H1 (cell line): ENCODE data around the gene PRX.

Experiments
- JUN ChIP-seq: IDR thresholded peaks from 2 replicates; pipeline ENCODE4 v1.6.1; 2011; ENCODE audit warnings: low read depth, mild to moderate bottlenecking, improper control_type of control experiment, low read length
- POLR2A ChIP-seq, 2 experiments: IDR thresholded peaks; 1 replicate in 1 of 2; 2 replicates in 1 of 2; pipeline ENCODE4 v1.6.1; 2011; ENCODE audit warnings: low read depth in 2 of 2, low read length in 2 of 2, mild to moderate bottlenecking in 2 of 2; ENCODE audit errors: control extremely low read depth in 1 of 2
- POLR2AphosphoS5 ChIP-seq: IDR thresholded peaks from 2 replicates; pipeline ENCODE4 v1.6.1; 2011; ENCODE audit warnings: low read depth, low read length

DNA sequence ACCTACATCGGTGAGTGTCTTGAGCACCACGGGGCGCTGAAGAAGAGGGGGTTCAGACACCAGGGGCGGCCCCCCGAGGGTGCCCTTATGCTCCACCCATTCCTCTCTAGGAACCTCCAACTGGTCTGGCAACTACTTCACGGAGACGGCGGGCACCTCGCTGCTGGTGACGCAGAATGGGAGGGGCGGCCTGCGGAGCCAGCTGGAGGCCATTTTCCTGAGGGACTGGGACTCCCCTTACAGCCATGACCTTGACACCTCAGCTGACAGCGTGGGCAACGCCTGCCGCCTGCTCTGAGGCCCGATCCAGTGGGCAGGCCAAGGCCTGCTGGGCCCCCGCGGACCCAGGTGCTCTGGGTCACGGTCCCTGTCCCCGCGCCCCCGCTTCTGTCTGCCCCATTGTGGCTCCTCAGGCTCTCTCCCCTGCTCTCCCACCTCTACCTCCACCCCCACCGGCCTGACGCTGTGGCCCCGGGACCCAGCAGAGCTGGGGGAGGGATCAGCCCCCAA is 35.2 kb downstream of the PRX start:
- TF ChIP-seq POLR2A (IDR thresholded peaks at IDR 0.05; ENCODE audit: control extremely low read depth in 1 of 2, low read depth in 2 of 2, low read length in 2 of 2) (no peak), JUN (no peak), POLR2AphosphoS5 (no peak)
